GM12878 (cell line): ENCODE measurements around the gene MACROD2. TPM values are rescaled to one million over a fixed set of nuclear protein-coding genes. Genes with fewer than 3 reads are reported as not detected.

Source experiments
- ATAC-seq: fragments of 200-7000 bp; cut with Tn5 transposase; 3 replicates; pipeline ENCODE4 v1.9.1; 2020; ENCODE audit warnings: mild to moderate bottlenecking, moderate library complexity
- BruUV-seq: library from RNA; stranded (reverse); fragments of 400-500 nt; replicated peaks from 2 replicates; lab custom pipeline; 2021; lab: Mats Ljungman, UMichigan
- CTCF ChIA-PET: fragments of 300-600 bp; sonication (Branson Sonifier 250); formaldehyde crosslinking; extraction: SDS; loops from one replicate; lab custom pipeline; 2021; ENCODE audit warnings: inconsistent platforms; lab: Yijun Ruan, JAX
- POLR2A ChIA-PET: fragments of 350-600 bp; formaldehyde crosslinking; extraction: SDS; loops from one replicate; lab custom pipeline; 2021; ENCODE audit warnings: inconsistent platforms; lab: Charles Lee
- RAD21 ChIA-PET: fragments of 300-600 bp; sonication (Branson Sonifier 250); formaldehyde crosslinking; loops from one replicate; lab custom pipeline; 2023; ENCODE audit warnings: antibody characterized with exemption; ENCODE audit not compliant: unreplicated experiment; lab: Charles Lee
- SMC1A ChIA-PET: fragments of 300-600 bp; sonication (Branson Sonifier 250); formaldehyde crosslinking; loops from one replicate; lab custom pipeline; 2023; ENCODE audit not compliant: unreplicated experiment, uncharacterized antibody; lab: Charles Lee
- DNase-seq: peaks from one replicate; pipeline ENCODE4 v3.0.0-alpha.2; 2011; ENCODE audit warnings: low read depth, low spot score
- FAIRE-seq: peaks from 3 replicates; lab custom pipeline; 2011; peaks lifted over from hg19 to GRCh38; lab: Jason Lieb, UNC
- H2AFZ ChIP-seq: 2 replicates; pipeline ENCODE4 v1.6.0; 2011; ENCODE audit warnings: low read depth, low read length, control low read depth; ENCODE audit not compliant: control insufficient read depth
- H3K27ac ChIP-seq: 2 replicates; pipeline ENCODE4 v1.5.1; 2011; ENCODE audit warnings: control low read depth; ENCODE audit not compliant: control insufficient read depth, insufficient read depth
- H3K27me3 ChIP-seq, 2 experiments: replicated peaks in 1 of 2; 2 replicates each; pipeline versions ENCODE4 v1.6.0 to v1.6.1; 2011; ENCODE audit warnings: low read length in 1 of 2; ENCODE audit not compliant: control insufficient read depth in 2 of 2, insufficient read depth in 2 of 2
- H3K36me3 ChIP-seq, 2 experiments: 2 replicates each; pipeline ENCODE4 v1.5.1; 2011; ENCODE audit warnings: low read length in 1 of 2; ENCODE audit not compliant: control insufficient read depth in 2 of 2, insufficient read depth in 2 of 2
- H3K4me1 ChIP-seq: 2 replicates; pipeline ENCODE4 v1.6.1; 2011; ENCODE audit warnings: mild to moderate bottlenecking, low read length, moderate library complexity, mixed read lengths; ENCODE audit not compliant: control insufficient read depth, insufficient read depth
- H3K4me2 ChIP-seq: 2 replicates; pipeline ENCODE4 v1.6.0; 2011; ENCODE audit warnings: control low read depth; ENCODE audit not compliant: control insufficient read depth, insufficient read depth
- H3K4me3 ChIP-seq: fragments of 200-600 bp; sonication (generic); 2 replicates; pipeline ENCODE4 v1.5.1; 2016
- H3K79me2 ChIP-seq: 2 replicates; pipeline ENCODE4 v1.6.0; 2011; ENCODE audit warnings: low read length; ENCODE audit not compliant: control insufficient read depth, insufficient read depth
- H3K9ac ChIP-seq: 2 replicates; pipeline ENCODE4 v1.8.0; 2011; ENCODE audit warnings: low read length, control low read depth, mixed read lengths; ENCODE audit not compliant: control insufficient read depth, insufficient read depth
- H3K9me3 ChIP-seq: replicated peaks from 3 replicates; pipeline ENCODE4 v1.5.1; 2011; ENCODE audit warnings: mild to moderate bottlenecking, low read length; ENCODE audit not compliant: control insufficient read depth, insufficient read depth
- H4K20me1 ChIP-seq: 2 replicates; pipeline ENCODE4 v1.6.0; 2011; ENCODE audit not compliant: control insufficient read depth, insufficient read depth
- ATF7 ChIP-seq: fragments of 450-650 bp; IDR thresholded peaks from 2 replicates; pipeline ENCODE4 v1.6.1; 2016; ENCODE audit warnings: low read depth, mild to moderate bottlenecking
- JUNB ChIP-seq: IDR thresholded peaks from 2 replicates; pipeline ENCODE4 v1.6.1; 2016; ENCODE audit warnings: antibody characterized with exemption, mild to moderate bottlenecking
- MEF2B ChIP-seq: fragments of 450-650 bp; IDR thresholded peaks from 2 replicates; pipeline ENCODE4 v1.6.1; 2018; ENCODE audit warnings: mild to moderate bottlenecking, moderate library complexity; ENCODE audit not compliant: partially characterized antibody, poor library complexity, severe bottlenecking
- NFIC ChIP-seq: IDR thresholded peaks from 2 replicates; pipeline ENCODE4 v1.6.1; 2012; ENCODE audit warnings: low read depth, mild to moderate bottlenecking, inconsistent platforms, low read length, moderate library complexity
- NFYB ChIP-seq: IDR thresholded peaks from 2 replicates; pipeline ENCODE4 v1.6.1; 2011; ENCODE audit warnings: low read depth, mild to moderate bottlenecking, low read length, improper control_type of control experiment, moderate library complexity; ENCODE audit not compliant: insufficient read depth
- PBX3 ChIP-seq: IDR thresholded peaks from 2 replicates; pipeline ENCODE4 v1.6.1; 2011; ENCODE audit warnings: mild to moderate bottlenecking, low read depth, low read length, moderate library complexity; ENCODE audit not compliant: insufficient replicate concordance
- RAD21 ChIP-seq: IDR thresholded peaks from 2 replicates; pipeline ENCODE4 v1.6.1; 2011; ENCODE audit warnings: mild to moderate bottlenecking, low read depth, low read length, moderate library complexity; ENCODE audit not compliant: insufficient read depth
- RAD51 ChIP-seq: fragments of 450-650 bp; IDR thresholded peaks from 2 replicates; pipeline ENCODE4 v1.6.1; 2016; ENCODE audit warnings: moderate library complexity, mild to moderate bottlenecking, inconsistent platforms
- RBBP5 ChIP-seq: fragments of 200-600 bp; sonication (generic); conservative IDR thresholded peaks from 2 replicates; pipeline ENCODE4 v1.6.1; 2016
- TCF12 ChIP-seq: IDR thresholded peaks from 2 replicates; pipeline ENCODE4 v1.6.1; 2011; ENCODE audit warnings: low read depth, mild to moderate bottlenecking, low read length
- ZBED1 ChIP-seq: IDR thresholded peaks from 2 replicates; pipeline ENCODE4 v1.6.1; 2016; ENCODE audit warnings: borderline replicate concordance
- ZBTB40 ChIP-seq: fragments of 450-650 bp; IDR thresholded peaks from 2 replicates; pipeline ENCODE4 v1.6.1; 2016; ENCODE audit warnings: mild to moderate bottlenecking, moderate library complexity, borderline replicate concordance
- WGBS: methylation state at CpG from one replicate; pipeline ENCODE4 v1.1.6; 2016; ENCODE audit warnings: low lambda C conversion rate; ENCODE audit not compliant: insufficient replicate concordance, insufficient coverage; ENCODE audit errors: missing lambda C conversion rate; 5-methylcytosine and 5-hydroxymethylcytosine counted together
- in situ Hi-C: fragments of 300-500 bp; cut with MboI; formaldehyde crosslinking; loops from 9 replicates; pipeline ENCODE4 v1.14.3; 2018; ENCODE audit warnings: mixed read lengths
- intact Hi-C: fragments of 100-400 bp; cut with micrococcal nuclease; formaldehyde crosslinking; loops from one replicate; pipeline ENCODE4 v1.14.2; 2022; ENCODE audit not compliant: unreplicated experiment
- polyA plus RNA-seq, 11 experiments: library from polyadenylated mRNA; depleted of rRNA in 4 of 11; unstranded in 6 of 11; stranded (reverse) in 5 of 11; fragments of >200 nt; fragmentation: Nextera tagmentation in 4 of 11; fragmentation: Illumina TruSeq in 1 of 11; extraction: Ambion mirVana in 4 of 11; extraction: Trizol in 1 of 11; gene quantifications; 1 replicate in 1 of 11; 2 replicates in 10 of 11; pipeline versions ENCODE4 v1.2.1 to v1.2.3, GENCODE V29; 2011 to 2016; ENCODE audit warnings: inconsistent platforms in 2 of 11, missing spikeins in 2 of 11, low read depth in 1 of 11
- total RNA-seq, 4 experiments: library from RNA; depleted of rRNA in 3 of 4; stranded (reverse); fragments of >200 nt in 3 of 4; fragmentation: Illumina TruSeq in 1 of 4; extraction: Trizol in 1 of 4; gene quantifications; 2 replicates each; pipeline versions ENCODE4 v1.2.1 to v1.2.3, GENCODE V29; 2013 to 2021

The MACROD2 gene
- total and polyA plus RNA-seq, 10 of the 15 experiments (the other 5 are each of a cell fraction or from before 2014, with no cell fraction given): 1.1 to 21.5 (median 2.2) TPM

- ChIA-PET RAD21 (no interaction called here), CTCF (no interaction called here), POLR2A (no interaction called here), SMC1A (no interaction called here)
- H3K27me3 ChIP-seq: no peaks in the 10 kb centered on the region
- H3K9me3 ChIP-seq: no peaks in the 10 kb centered on the region
- H3K36me3 ChIP-seq: no peaks in the 10 kb centered on the region
- H3K27ac ChIP-seq: no peak overlapping the region
- intact Hi-C loops: no loop called here
- no peaks in the 10 kb centered on the region for H3K79me2 ChIP-seq
- H4K20me1 ChIP-seq: no peaks in the 10 kb centered on the region
- H3K4me3 ChIP-seq: no peak overlapping the region
- H2AFZ ChIP-seq: no peak overlapping the region
- no peak for FAIRE-seq
- H3K4me1 ChIP-seq: no peaks in the 10 kb centered on the region
- WGBS: 50% methylated on average over 2 of the region's 2 CpGs
- no peak for DNase-seq
- H3K9ac ChIP-seq: no peak overlapping the region
- no peak for TF ChIP-seq ZBTB40
- TF ChIP-seq RAD21: no peak
- no peak for TF ChIP-seq ZBED1
- no peak for TF ChIP-seq NFIC
- no peak for TF ChIP-seq PBX3
- no peak for TF ChIP-seq RAD51
- no peak for TF ChIP-seq NFYB
- TF ChIP-seq ATF7: no peak
- no peak for TF ChIP-seq TCF12
- TF ChIP-seq JUNB: no peak
- no peak for TF ChIP-seq MEF2B
- no peak for TF ChIP-seq RBBP5
- BruUV-seq: no TSS peak
- in situ Hi-C loops: no loop called here
- no peak for ATAC-seq
- H3K4me2 ChIP-seq: no peak overlapping the region
Measured at GRCh38 chr20:15069355-15069754, 1074.0 kb downstream of the MACROD2 start.
